HEK293 (cell line): ENCODE measurements around the gene CNPY4.
A peak's percentile ranks its signal among the peaks of the same experiment; 100 is the strongest.

Source experiments
- CTCF ChIA-PET: fragments of 350-600 bp; formaldehyde crosslinking; extraction: SDS; loops from one replicate; lab custom pipeline; 2021; ENCODE audit warnings: antibody characterized with exemption; lab: Yijun Ruan, JAX
- POLR2A ChIA-PET: fragments of 300-600 bp; formaldehyde crosslinking; extraction: SDS; loops from one replicate; lab custom pipeline; 2020; ENCODE audit warnings: antibody characterized with exemption, inconsistent platforms; lab: Yijun Ruan, JAX
- H3K27ac ChIP-seq: fragments of 200-500 bp; sonication (Bioruptor generic); 2 replicates; pipeline ENCODE4 v1.5.1; 2014; ENCODE audit warnings: low read depth, low read length, control low read depth, inconsistent platforms; ENCODE audit errors: extremely low read depth
- H3K36me3 ChIP-seq, 2 experiments: fragments of 200-500 bp in 1 of 2; sonication (Bioruptor generic) in 1 of 2; 1 replicate in 1 of 2; 2 replicates in 1 of 2; pipeline ENCODE4 v1.5.1; 2014 to 2017; ENCODE audit warnings: inconsistent platforms in 2 of 2, low read length in 2 of 2; ENCODE audit not compliant: control insufficient read depth in 2 of 2, insufficient read depth in 1 of 2
- H3K4me1 ChIP-seq: fragments of 200-500 bp; sonication (Bioruptor generic); 2 replicates; pipeline ENCODE4 v1.5.1; 2014; ENCODE audit warnings: mild to moderate bottlenecking, low read length, inconsistent platforms; ENCODE audit not compliant: control insufficient read depth, insufficient read depth
- H3K4me3 ChIP-seq: 2 replicates; pipeline ENCODE4 v1.5.1; 2011; ENCODE audit warnings: low read depth, mild to moderate bottlenecking, control low read depth, low read length, moderate library complexity
- H3K9me3 ChIP-seq: fragments of 200-500 bp; sonication (Bioruptor generic); 2 replicates; pipeline ENCODE4 v1.5.1; 2014; ENCODE audit warnings: low read depth, low read length, inconsistent platforms; ENCODE audit not compliant: control insufficient read depth, insufficient read depth
- SETDB1 ChIP-seq: IDR thresholded peaks from one replicate; pipeline ENCODE4 v1.6.1; 2017; ENCODE audit warnings: mild to moderate bottlenecking, low read length, moderate library complexity, mixed read lengths; ENCODE audit not compliant: insufficient read length
- WT1 ChIP-seq: fragments of 450-650 bp; formaldehyde crosslinking; IDR thresholded peaks from 2 replicates; pipeline ENCODE4 v1.5.1; 2016; ENCODE audit warnings: missing biosample characterization, missing genetic modification characterization
- ZNF239 ChIP-seq: fragments of 450-650 bp; formaldehyde crosslinking; IDR thresholded peaks from 2 replicates; pipeline ENCODE4 v1.5.1; 2016; ENCODE audit warnings: missing biosample characterization, missing genetic modification characterization
- ZNF274 ChIP-seq, 2 experiments: fragments of 200-500 bp in 1 of 2; fragments of 450-650 bp in 1 of 2; sonication (Bioruptor generic) in 1 of 2; formaldehyde crosslinking in 1 of 2; IDR thresholded peaks; 2 replicates each; pipeline versions ENCODE4 v1.5.1 to v1.6.1; 2014 to 2016; ENCODE audit warnings: borderline replicate concordance in 1 of 2, inconsistent platforms in 1 of 2, low read length in 1 of 2, missing biosample characterization in 1 of 2, missing genetic modification characterization in 1 of 2
- ZNF555 ChIP-seq: fragments of 450-650 bp; formaldehyde crosslinking; conservative IDR thresholded peaks from 2 replicates; pipeline ENCODE4 v1.5.1; 2017; ENCODE audit warnings: missing biosample characterization, mild to moderate bottlenecking, missing genetic modification characterization, inconsistent platforms
- ZNF600 ChIP-seq: fragments of 450-650 bp; formaldehyde crosslinking; IDR thresholded peaks from 2 replicates; pipeline ENCODE4 v1.5.1; 2016; ENCODE audit warnings: missing biosample characterization, missing genetic modification characterization
- ZNF707 ChIP-seq: fragments of 450-650 bp; formaldehyde crosslinking; IDR thresholded peaks from 2 replicates; pipeline ENCODE4 v1.5.1; 2016; ENCODE audit warnings: missing biosample characterization, missing genetic modification characterization
- ZNF792 ChIP-seq: fragments of 450-650 bp; formaldehyde crosslinking; IDR thresholded peaks from 2 replicates; pipeline ENCODE4 v1.5.1; 2016; ENCODE audit warnings: missing biosample characterization, missing genetic modification characterization
- TF ChIP-seq, protein P1 (sequence below): fragments of 450-650 bp; formaldehyde crosslinking; IDR thresholded peaks from 2 replicates; pipeline ENCODE4 v1.5.1; 2016; ENCODE audit warnings: missing biosample characterization, missing genetic modification characterization
- TF ChIP-seq, protein P2 (sequence below): fragments of 450-650 bp; formaldehyde crosslinking; IDR thresholded peaks from 2 replicates; pipeline ENCODE4 v1.5.1; 2016; ENCODE audit warnings: missing biosample characterization, missing genetic modification characterization
- TF ChIP-seq, protein P3 (sequence below): fragments of 450-650 bp; formaldehyde crosslinking; optimal IDR thresholded peaks from 2 replicates; pipeline ENCODE3; 2016; ENCODE audit warnings: missing biosample characterization, mild to moderate bottlenecking, missing genetic modification characterization
- TF ChIP-seq, protein P4 (sequence below): fragments of 450-650 bp; formaldehyde crosslinking; IDR thresholded peaks from 2 replicates; pipeline ENCODE4 v1.5.1; 2016; ENCODE audit warnings: missing biosample characterization, missing genetic modification characterization
- TF ChIP-seq, protein P5 (sequence below): fragments of 450-650 bp; formaldehyde crosslinking; IDR thresholded peaks from 2 replicates; pipeline ENCODE4 v1.5.1; 2016; ENCODE audit warnings: missing biosample characterization, missing genetic modification characterization, borderline replicate concordance

The CNPY4 gene

DNA sequence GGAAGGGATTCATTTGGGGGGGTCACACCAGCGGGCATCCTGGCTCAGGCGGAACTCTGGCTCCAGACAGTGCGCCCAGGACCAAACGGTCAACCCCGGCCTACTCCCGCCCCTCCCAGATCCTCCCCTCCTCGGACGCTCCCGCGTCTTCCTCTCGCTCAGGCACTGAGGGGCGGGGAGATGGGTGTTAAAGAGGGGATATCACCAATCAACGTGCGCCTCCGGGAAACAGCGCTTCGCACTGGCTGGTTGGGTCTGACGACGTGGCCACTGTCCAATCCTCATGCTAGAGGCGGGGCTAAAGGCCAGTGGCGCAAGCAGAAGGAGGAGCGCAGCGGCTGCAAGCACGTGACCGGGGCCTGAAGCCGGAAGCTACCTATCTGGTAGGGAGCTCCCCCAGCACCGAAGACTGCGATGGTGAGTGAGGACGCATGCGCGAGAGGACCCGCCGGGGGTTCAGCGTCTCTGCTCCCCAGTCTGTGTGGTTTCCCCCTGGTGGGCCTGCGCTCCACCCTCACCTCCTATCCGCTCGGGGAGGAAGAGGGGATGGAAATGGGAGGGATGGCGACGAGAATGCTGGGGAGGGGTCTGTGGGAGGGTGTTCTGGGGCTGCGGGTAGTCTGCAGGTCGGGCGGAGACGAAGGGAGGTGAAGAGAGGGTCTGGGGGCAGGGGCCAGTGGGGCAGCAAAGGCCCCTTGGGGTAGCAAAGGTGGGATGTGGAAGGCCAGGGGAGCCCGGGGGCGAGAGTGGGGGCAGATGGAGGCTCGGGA lies 29.3 kb downstream of the CNPY4 start, which contains the start of gene LAMTOR4 (continued):
- TF ChIP-seq SETDB1 = no peak
- no peak for TF ChIP-seq ZNF707 (tag by site-specific recombination)
- TF ChIP-seq ZNF274 (IDR thresholded peaks at IDR 0.05; ENCODE audit: low read length) = no peak
- TF ChIP-seq ZNF274 (tag by site-specific recombination; IDR thresholded peaks at IDR 0.05; ENCODE audit: borderline replicate concordance) = no peak
- peak; percentile 76 for TF ChIP-seq WT1 (tag by site-specific recombination)
- TF ChIP-seq, protein P1, sequence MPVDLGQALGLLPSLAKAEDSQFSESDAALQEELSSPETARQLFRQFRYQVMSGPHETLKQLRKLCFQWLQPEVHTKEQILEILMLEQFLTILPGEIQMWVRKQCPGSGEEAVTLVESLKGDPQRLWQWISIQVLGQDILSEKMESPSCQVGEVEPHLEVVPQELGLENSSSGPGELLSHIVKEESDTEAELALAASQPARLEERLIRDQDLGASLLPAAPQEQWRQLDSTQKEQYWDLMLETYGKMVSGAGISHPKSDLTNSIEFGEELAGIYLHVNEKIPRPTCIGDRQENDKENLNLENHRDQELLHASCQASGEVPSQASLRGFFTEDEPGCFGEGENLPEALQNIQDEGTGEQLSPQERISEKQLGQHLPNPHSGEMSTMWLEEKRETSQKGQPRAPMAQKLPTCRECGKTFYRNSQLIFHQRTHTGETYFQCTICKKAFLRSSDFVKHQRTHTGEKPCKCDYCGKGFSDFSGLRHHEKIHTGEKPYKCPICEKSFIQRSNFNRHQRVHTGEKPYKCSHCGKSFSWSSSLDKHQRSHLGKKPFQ (tag by site-specific recombination) = no peak

DNA sequence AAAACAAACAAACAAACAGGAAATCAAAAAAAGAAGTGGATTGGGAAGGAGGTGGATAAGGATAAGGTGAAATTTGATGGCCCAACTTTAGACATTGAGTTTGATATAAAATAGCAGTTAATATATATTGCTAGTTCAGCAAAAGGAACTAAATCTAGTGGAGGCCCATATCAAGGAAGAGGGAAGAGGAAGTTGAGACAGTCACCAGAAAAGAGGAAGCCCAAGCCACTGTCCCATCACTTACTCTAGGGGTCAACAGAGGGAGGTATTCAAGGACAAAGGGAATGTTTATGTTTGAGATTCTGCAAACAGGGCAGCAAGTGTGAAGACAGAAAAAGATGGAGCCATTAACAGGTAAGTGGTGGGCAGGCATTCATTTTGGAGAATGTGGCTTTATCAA lies 33.0 kb downstream of the CNPY4 start:
- Histone ChIP-seq H3K4me1 (peaks cover 10% of the 10 kb centered on the region), H3K4me3 (no peak overlapping the region), H3K27ac (no peak overlapping the region), H3K9me3 (no peaks in the 10 kb centered on the region), H3K36me3 (peaks cover 15 to 56% of the 10 kb centered on the region in 2 experiments; a peak in 2 of 3 replicates)
- CTCF ChIA-PET = interaction anchor here (1.0 kb wide), 1 partner anchor 23 kb away, joined by 3 read pairs; no protein-coding TSS in a partner anchor
- TF ChIP-seq, protein P2, sequence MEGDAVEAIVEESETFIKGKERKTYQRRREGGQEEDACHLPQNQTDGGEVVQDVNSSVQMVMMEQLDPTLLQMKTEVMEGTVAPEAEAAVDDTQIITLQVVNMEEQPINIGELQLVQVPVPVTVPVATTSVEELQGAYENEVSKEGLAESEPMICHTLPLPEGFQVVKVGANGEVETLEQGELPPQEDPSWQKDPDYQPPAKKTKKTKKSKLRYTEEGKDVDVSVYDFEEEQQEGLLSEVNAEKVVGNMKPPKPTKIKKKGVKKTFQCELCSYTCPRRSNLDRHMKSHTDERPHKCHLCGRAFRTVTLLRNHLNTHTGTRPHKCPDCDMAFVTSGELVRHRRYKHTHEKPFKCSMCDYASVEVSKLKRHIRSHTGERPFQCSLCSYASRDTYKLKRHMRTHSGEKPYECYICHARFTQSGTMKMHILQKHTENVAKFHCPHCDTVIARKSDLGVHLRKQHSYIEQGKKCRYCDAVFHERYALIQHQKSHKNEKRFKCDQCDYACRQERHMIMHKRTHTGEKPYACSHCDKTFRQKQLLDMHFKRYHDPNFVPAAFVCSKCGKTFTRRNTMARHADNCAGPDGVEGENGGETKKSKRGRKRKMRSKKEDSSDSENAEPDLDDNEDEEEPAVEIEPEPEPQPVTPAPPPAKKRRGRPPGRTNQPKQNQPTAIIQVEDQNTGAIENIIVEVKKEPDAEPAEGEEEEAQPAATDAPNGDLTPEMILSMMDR (tag by site-specific recombination) = no peak
- POLR2A ChIA-PET = no interaction called here

DNA sequence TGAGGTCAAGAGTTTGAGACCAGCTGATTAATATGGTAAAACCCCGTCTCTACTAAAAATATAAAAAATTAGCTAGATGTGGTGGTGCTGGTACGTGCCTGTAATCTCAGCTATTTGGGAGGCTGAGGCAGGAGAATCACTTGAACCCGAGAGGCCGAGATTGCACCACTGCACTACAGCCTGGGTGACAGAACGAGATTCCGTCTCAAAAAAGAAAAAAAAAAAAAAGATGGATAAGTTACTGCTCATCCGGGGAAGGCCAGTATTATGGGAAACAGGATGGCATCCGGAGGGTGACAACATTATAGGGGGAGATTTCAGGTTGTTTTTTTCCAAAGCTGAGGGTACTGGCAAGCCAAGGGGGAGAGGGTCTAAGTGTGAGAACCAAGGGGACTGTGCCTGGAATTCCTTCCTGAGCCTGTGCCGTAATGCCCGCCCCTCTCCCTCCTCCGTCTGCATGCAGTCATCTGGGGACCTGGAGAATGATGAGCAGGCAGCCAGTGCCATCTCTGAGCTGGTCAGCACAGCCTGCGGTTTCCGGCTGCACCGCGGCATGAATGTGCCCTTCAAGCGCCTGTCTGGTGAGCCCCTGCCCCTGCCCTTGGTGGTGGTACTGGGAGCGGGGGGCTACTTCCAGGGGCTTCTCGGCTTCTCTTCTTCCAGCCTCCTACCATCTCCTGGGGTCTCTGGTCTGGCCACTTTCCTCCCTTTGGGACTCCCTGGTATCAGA lies 33.7 kb downstream of the CNPY4 start:
- no peak for TF ChIP-seq ZNF239
- peak; percentile 82 for TF ChIP-seq ZNF600 (tag by site-specific recombination)
- no peaks in the 10 kb centered on the region for H3K9me3 ChIP-seq
- peaks cover 15 to 56% of the 10 kb centered on the region in 2 experiments; a peak in 2 of 3 replicates for H3K36me3 ChIP-seq
- H3K4me1 ChIP-seq = peaks cover 10% of the 10 kb centered on the region
- ChIA-PET POLR2A (no interaction called here), CTCF (interaction anchor here (0.5 kb wide), 1 partner anchor 200 kb away, joined by 3 read pairs; no protein-coding TSS in a partner anchor)
- H3K4me3 ChIP-seq = no peak overlapping the region
- H3K27ac ChIP-seq = no peak overlapping the region; the same call in 1 of the 2 replicates

DNA sequence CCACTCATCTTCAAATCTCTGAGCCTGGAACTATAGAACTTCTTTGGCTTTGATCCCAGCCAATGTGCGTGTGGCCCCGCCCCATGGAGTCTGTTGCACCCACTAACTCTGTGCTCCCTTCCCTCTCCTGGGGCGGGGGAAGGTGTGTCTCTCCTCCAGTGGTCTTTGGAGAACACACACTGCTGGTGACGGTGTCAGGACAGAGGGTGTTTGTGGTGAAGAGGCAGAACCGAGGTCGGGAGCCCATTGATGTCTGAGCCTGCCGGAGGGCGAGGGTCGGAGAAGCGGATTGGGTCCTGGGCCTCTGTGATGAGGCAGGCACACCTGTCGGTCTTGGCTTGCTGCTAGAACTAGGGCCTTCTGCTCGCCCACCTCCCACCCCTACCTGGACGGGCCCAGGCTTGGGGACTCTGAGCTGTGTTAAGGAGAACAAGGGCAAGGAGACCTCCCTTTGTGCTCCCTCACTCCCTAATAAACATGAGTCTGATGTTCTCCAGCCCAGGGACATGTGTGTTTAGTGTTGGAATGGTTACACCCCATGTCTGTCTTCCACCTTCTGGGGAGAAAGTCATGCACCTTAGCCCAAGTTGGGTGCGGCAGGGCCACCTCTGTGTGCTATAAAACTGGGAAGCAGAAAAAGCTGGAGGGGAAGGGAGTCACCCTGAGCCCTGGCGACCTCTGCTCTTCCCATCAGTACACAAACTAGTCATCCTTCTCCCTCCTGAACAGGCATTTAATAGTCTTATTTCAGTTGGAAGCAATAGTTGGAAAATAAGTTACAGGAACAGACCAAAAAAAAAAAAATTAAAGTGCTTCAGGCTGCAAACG lies 34.5 kb downstream of the CNPY4 start:
- H3K9me3 ChIP-seq = no peaks in the 10 kb centered on the region
- peaks cover 7% of the 10 kb centered on the region for H3K4me1 ChIP-seq
- H3K27ac ChIP-seq = no peak overlapping the region; the same call in 1 of the 2 replicates
- ChIA-PET POLR2A (no interaction called here), CTCF (interaction anchor here (0.5 to 1.1 kb wide), 2 partner anchors 31 to 201 kb away, joined by 3 to 5 read pairs; no protein-coding TSS in a partner anchor)
- peaks cover 15 to 56% of the 10 kb centered on the region in 2 experiments; a peak in 2 of 3 replicates for H3K36me3 ChIP-seq
- no peak overlapping the region for H3K4me3 ChIP-seq
- TF ChIP-seq, protein P3, sequence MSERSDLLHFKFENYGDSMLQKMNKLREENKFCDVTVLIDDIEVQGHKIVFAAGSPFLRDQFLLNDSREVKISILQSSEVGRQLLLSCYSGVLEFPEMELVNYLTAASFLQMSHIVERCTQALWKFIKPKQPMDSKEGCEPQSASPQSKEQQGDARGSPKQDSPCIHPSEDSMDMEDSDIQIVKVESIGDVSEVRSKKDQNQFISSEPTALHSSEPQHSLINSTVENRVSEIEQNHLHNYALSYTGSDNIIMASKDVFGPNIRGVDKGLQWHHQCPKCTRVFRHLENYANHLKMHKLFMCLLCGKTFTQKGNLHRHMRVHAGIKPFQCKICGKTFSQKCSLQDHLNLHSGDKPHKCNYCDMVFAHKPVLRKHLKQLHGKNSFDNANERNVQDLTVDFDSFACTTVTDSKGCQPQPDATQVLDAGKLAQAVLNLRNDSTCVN (tag by site-specific recombination) = no peak
- TF ChIP-seq ZNF792 (tag by site-specific recombination) (no peak), ZNF555 (no peak)
- TF ChIP-seq, protein P4, sequence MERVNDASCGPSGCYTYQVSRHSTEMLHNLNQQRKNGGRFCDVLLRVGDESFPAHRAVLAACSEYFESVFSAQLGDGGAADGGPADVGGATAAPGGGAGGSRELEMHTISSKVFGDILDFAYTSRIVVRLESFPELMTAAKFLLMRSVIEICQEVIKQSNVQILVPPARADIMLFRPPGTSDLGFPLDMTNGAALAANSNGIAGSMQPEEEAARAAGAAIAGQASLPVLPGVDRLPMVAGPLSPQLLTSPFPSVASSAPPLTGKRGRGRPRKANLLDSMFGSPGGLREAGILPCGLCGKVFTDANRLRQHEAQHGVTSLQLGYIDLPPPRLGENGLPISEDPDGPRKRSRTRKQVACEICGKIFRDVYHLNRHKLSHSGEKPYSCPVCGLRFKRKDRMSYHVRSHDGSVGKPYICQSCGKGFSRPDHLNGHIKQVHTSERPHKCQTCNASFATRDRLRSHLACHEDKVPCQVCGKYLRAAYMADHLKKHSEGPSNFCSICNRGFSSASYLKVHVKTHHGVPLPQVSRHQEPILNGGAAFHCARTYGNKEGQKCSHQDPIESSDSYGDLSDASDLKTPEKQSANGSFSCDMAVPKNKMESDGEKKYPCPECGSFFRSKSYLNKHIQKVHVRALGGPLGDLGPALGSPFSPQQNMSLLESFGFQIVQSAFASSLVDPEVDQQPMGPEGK = 0 out of 2 replicates have a peak, but pooled peaks have one; percentile 34
- TF ChIP-seq, protein P5, sequence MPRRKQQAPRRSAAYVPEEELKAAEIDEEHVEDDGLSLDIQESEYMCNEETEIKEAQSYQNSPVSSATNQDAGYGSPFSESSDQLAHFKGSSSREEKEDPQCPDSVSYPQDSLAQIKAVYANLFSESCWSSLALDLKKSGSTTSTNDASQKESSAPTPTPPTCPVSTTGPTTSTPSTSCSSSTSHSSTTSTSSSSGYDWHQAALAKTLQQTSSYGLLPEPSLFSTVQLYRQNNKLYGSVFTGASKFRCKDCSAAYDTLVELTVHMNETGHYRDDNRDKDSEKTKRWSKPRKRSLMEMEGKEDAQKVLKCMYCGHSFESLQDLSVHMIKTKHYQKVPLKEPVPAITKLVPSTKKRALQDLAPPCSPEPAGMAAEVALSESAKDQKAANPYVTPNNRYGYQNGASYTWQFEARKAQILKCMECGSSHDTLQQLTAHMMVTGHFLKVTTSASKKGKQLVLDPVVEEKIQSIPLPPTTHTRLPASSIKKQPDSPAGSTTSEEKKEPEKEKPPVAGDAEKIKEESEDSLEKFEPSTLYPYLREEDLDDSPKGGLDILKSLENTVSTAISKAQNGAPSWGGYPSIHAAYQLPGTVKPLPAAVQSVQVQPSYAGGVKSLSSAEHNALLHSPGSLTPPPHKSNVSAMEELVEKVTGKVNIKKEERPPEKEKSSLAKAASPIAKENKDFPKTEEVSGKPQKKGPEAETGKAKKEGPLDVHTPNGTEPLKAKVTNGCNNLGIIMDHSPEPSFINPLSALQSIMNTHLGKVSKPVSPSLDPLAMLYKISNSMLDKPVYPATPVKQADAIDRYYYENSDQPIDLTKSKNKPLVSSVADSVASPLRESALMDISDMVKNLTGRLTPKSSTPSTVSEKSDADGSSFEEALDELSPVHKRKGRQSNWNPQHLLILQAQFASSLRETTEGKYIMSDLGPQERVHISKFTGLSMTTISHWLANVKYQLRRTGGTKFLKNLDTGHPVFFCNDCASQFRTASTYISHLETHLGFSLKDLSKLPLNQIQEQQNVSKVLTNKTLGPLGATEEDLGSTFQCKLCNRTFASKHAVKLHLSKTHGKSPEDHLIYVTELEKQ (tag by site-specific recombination) = no peak
